H1 (cell line): Measurements from ENCODE around the gene RNF183. TPM values are rescaled to one million over a fixed set of nuclear protein-coding genes. Genes with fewer than 3 reads are reported as not detected.

Source experiments
- CTCF ChIA-PET: fragments of 300-600 bp; sonication (Branson Sonifier 250); formaldehyde crosslinking; loops from one replicate; lab custom pipeline; 2021; ENCODE audit not compliant: partially characterized antibody; lab: Charles Lee
- POLR2A ChIA-PET: fragments of 300-600 bp; sonication (Branson Sonifier 250); formaldehyde crosslinking; loops from one replicate; lab custom pipeline; 2021; ENCODE audit warnings: inconsistent platforms; ENCODE audit not compliant: partially characterized antibody; lab: Charles Lee
- DNase-seq, 2 experiments: peaks; one replicate each; pipeline versions ENCODE4 v3.0.0 to v3.0.0-alpha.2; 2010 to 2022; ENCODE audit warnings: low spot score in 2 of 2, low read depth in 1 of 2, mixed read lengths in 1 of 2
- FAIRE-seq: peaks from 2 replicates; lab custom pipeline; 2011; peaks lifted over from hg19 to GRCh38; lab: Jason Lieb, UNC
- H2AFZ ChIP-seq: 2 replicates; pipeline ENCODE4 v1.8.1; 2012; ENCODE audit warnings: low read length, inconsistent platforms
- H2AK5ac ChIP-seq: 2 replicates; pipeline ENCODE4 v1.6.1; 2013; ENCODE audit warnings: low read depth, low read length
- H2BK120ac ChIP-seq: replicated peaks from 2 replicates; pipeline ENCODE3; 2013; ENCODE audit warnings: low read depth, low read length, inconsistent platforms
- H2BK12ac ChIP-seq: 2 replicates; pipeline ENCODE4 v1.6.1; 2013; ENCODE audit warnings: low read depth, low read length
- H2BK15ac ChIP-seq: 2 replicates; pipeline ENCODE4 v1.6.1; 2013; ENCODE audit warnings: low read length
- H2BK20ac ChIP-seq: 2 replicates; pipeline ENCODE4 v1.6.1; 2013; ENCODE audit warnings: low read length
- H2BK5ac ChIP-seq: 2 replicates; pipeline ENCODE4 v1.6.1; 2013; ENCODE audit warnings: low read depth, low read length
- H3K14ac ChIP-seq: 2 replicates; pipeline ENCODE4 v1.6.1; 2013; ENCODE audit warnings: inconsistent platforms; ENCODE audit not compliant: insufficient read length
- H3K18ac ChIP-seq: 2 replicates; pipeline ENCODE4 v1.6.1; 2013; ENCODE audit warnings: low read length; ENCODE audit errors: extremely low read depth
- H3K23ac ChIP-seq: 2 replicates; pipeline ENCODE4 v1.6.1; 2013; ENCODE audit warnings: inconsistent platforms; ENCODE audit not compliant: insufficient read length
- H3K23me2 ChIP-seq: 2 replicates; pipeline ENCODE4 v1.6.1; 2013; ENCODE audit warnings: low read depth, low read length
- H3K27ac ChIP-seq: 2 replicates; pipeline ENCODE4 v1.6.1; 2011; ENCODE audit warnings: low read depth, low read length, inconsistent platforms
- H3K27me3 ChIP-seq, 4 experiments: replicated peaks in 1 of 4; 1 replicate in 1 of 4; 2 replicates in 3 of 4; pipeline versions ENCODE4 v1.6.1 to v1.8.1; 2011 to 2013; ENCODE audit warnings: low read length in 3 of 4, mild to moderate bottlenecking in 3 of 4, inconsistent platforms in 2 of 4, mixed read lengths in 2 of 4, moderate library complexity in 1 of 4; ENCODE audit not compliant: control insufficient read depth in 3 of 4, insufficient read depth in 3 of 4; ENCODE audit errors: extremely low read depth in 1 of 4
- H3K36me3 ChIP-seq, 4 experiments: 2 replicates each; pipeline versions ENCODE4 v1.6.1 to v1.8.1; 2011 to 2013; ENCODE audit warnings: mild to moderate bottlenecking in 4 of 4, low read length in 3 of 4, moderate library complexity in 2 of 4, control low read depth in 1 of 4, inconsistent platforms in 1 of 4; ENCODE audit not compliant: insufficient read depth in 4 of 4, control insufficient read depth in 2 of 4
- H3K4ac ChIP-seq: replicated peaks from 2 replicates; pipeline ENCODE3; 2013; ENCODE audit warnings: low read length, low read depth, mixed read lengths, inconsistent platforms; ENCODE audit not compliant: insufficient read length
- H3K4me1 ChIP-seq, 4 experiments: replicated peaks in 1 of 4; 1 replicate in 1 of 4; 2 replicates in 3 of 4; pipeline versions ENCODE4 v1.6.1 to v1.8.1; 2011 to 2013; ENCODE audit warnings: low read length in 3 of 4, inconsistent platforms in 2 of 4, mixed read lengths in 1 of 4; ENCODE audit not compliant: insufficient read depth in 4 of 4, control insufficient read depth in 3 of 4
- H3K4me2 ChIP-seq, 2 experiments: 2 replicates each; pipeline versions ENCODE4 v1.6.1 to v1.8.1; 2011 to 2013; ENCODE audit warnings: low read depth in 2 of 2, low read length in 2 of 2, control low read depth in 1 of 2, inconsistent platforms in 1 of 2, mild to moderate bottlenecking in 1 of 2; ENCODE audit not compliant: insufficient read depth in 1 of 2
- H3K4me3 ChIP-seq, 4 experiments: fragments of 200-600, 300-600 bp in 1 of 4; sonication (generic), shearing (Covaris generic), sonication (Bioruptor Twin) in 1 of 4; 2 replicates each; pipeline versions ENCODE4 v1.5.1 to v1.8.1; 2011 to 2016; ENCODE audit warnings: low read length in 4 of 4, low read depth in 3 of 4, control low read depth in 2 of 4, inconsistent platforms in 2 of 4, mild to moderate bottlenecking in 2 of 4, mixed read lengths in 1 of 4, moderate library complexity in 1 of 4; ENCODE audit not compliant: insufficient read depth in 2 of 4; ENCODE audit errors: extremely low read depth in 1 of 4
- H3K56ac ChIP-seq: replicated peaks from 2 replicates; pipeline ENCODE3; 2013; ENCODE audit warnings: low read depth, mild to moderate bottlenecking, mixed read lengths, low read length, inconsistent platforms; ENCODE audit not compliant: insufficient read length
- H3K79me1 ChIP-seq: 2 replicates; pipeline ENCODE4 v1.6.1; 2013; ENCODE audit warnings: low read depth, low read length, control low read depth
- H3K79me2 ChIP-seq, 2 experiments: 2 replicates each; pipeline versions ENCODE4 v1.6.1 to v1.8.1; 2012 to 2013; ENCODE audit warnings: low read length in 2 of 2, mild to moderate bottlenecking in 2 of 2, inconsistent platforms in 1 of 2; ENCODE audit not compliant: insufficient read depth in 2 of 2, control insufficient read depth in 1 of 2
- H3K9ac ChIP-seq, 4 experiments: replicated peaks in 1 of 4; 1 replicate in 1 of 4; 2 replicates in 3 of 4; pipeline versions ENCODE4 v1.6.1 to v1.8.1; 2011 to 2013; ENCODE audit warnings: low read depth in 3 of 4, low read length in 3 of 4, control low read depth in 2 of 4, mild to moderate bottlenecking in 2 of 4, moderate library complexity in 2 of 4, inconsistent platforms in 1 of 4; ENCODE audit errors: extremely low read depth in 1 of 4
- H3K9me3 ChIP-seq, 2 experiments: 2 replicates each; pipeline versions ENCODE4 v1.6.1 to v1.8.1; 2012 to 2013; ENCODE audit warnings: mild to moderate bottlenecking in 2 of 2, moderate library complexity in 2 of 2, control low read depth in 1 of 2, inconsistent platforms in 1 of 2, low read depth in 1 of 2, low read length in 1 of 2, mixed read lengths in 1 of 2; ENCODE audit not compliant: insufficient read depth in 2 of 2
- H4K20me1 ChIP-seq, 2 experiments: replicated peaks in 1 of 2; 2 replicates each; pipeline versions ENCODE3 to v1.8.1; 2011 to 2013; ENCODE audit warnings: inconsistent platforms in 2 of 2, low read length in 2 of 2, mild to moderate bottlenecking in 1 of 2; ENCODE audit not compliant: insufficient read depth in 2 of 2, control insufficient read depth in 1 of 2
- H4K5ac ChIP-seq: 2 replicates; pipeline ENCODE4 v1.6.1; 2013; ENCODE audit warnings: low read length, low read depth, mixed read lengths, inconsistent platforms; ENCODE audit not compliant: insufficient read length
- H4K8ac ChIP-seq: 2 replicates; pipeline ENCODE4 v1.8.0; 2013; ENCODE audit warnings: mild to moderate bottlenecking, moderate library complexity, low read length, inconsistent platforms; ENCODE audit not compliant: insufficient read depth; ENCODE audit errors: extremely low read depth
- H4K91ac ChIP-seq: replicated peaks from 2 replicates; pipeline ENCODE3; 2013; ENCODE audit warnings: low read length, mixed read lengths, inconsistent platforms; ENCODE audit not compliant: insufficient read length
- ASH2L ChIP-seq: fragments of 200-600, 300-600 bp; sonication (generic); IDR thresholded peaks from one replicate; pipeline ENCODE4 v1.7.1; 2017; ENCODE audit warnings: low read length
- CBX8 ChIP-seq: fragments of 300-800, 300-1000 bp; sonication (generic); IDR thresholded peaks from 2 replicates; pipeline ENCODE4 v1.7.1; 2016; ENCODE audit warnings: low read depth, low read length, borderline replicate concordance
- CHD1 ChIP-seq: IDR thresholded peaks from 2 replicates; pipeline ENCODE4 v1.6.1; 2012; ENCODE audit warnings: low read depth, low read length, improper control_type of control experiment
- CHD2 ChIP-seq: IDR thresholded peaks from 2 replicates; pipeline ENCODE4 v1.6.1; 2012; ENCODE audit warnings: low read length, improper control_type of control experiment
- CTBP2 ChIP-seq: IDR thresholded peaks from 2 replicates; pipeline ENCODE4 v1.7.0; 2011; ENCODE audit warnings: borderline replicate concordance, mild to moderate bottlenecking, moderate library complexity, mixed read lengths, low read length; ENCODE audit not compliant: insufficient read depth, insufficient read length
- EP300 ChIP-seq, 2 experiments: IDR thresholded peaks; 1 replicate in 1 of 2; 2 replicates in 1 of 2; pipeline ENCODE4 v1.6.1; 2011 to 2012; ENCODE audit warnings: low read depth in 2 of 2, low read length in 2 of 2, mild to moderate bottlenecking in 2 of 2, borderline replicate concordance in 1 of 2, inconsistent platforms in 1 of 2, moderate library complexity in 1 of 2
- HDAC6 ChIP-seq: IDR thresholded peaks from one replicate; pipeline ENCODE4 v1.7.1; 2012; ENCODE audit warnings: low read depth, mild to moderate bottlenecking, inconsistent platforms, low read length, moderate library complexity
- RNF2 ChIP-seq: fragments of 200-900, 300-1000 bp; sonication (generic); IDR thresholded peaks from 2 replicates; pipeline ENCODE4 v1.7.1; 2016; ENCODE audit warnings: borderline replicate concordance, low read depth, mild to moderate bottlenecking, antibody characterized with exemption, low read length; ENCODE audit not compliant: poor library complexity, severe bottlenecking; ENCODE audit errors: missing control alignments
- SIRT6 ChIP-seq: IDR thresholded peaks from one replicate; pipeline ENCODE4 v1.7.1; 2012; ENCODE audit warnings: low read length, inconsistent platforms
- SP4 ChIP-seq: IDR thresholded peaks from 2 replicates; pipeline ENCODE4 v1.6.1; 2012; ENCODE audit warnings: low read length, inconsistent platforms
- TBP ChIP-seq: IDR thresholded peaks from 2 replicates; pipeline ENCODE4 v1.6.1; 2011; ENCODE audit warnings: low read depth, low read length, improper control_type of control experiment
- TCF12 ChIP-seq: IDR thresholded peaks from 2 replicates; pipeline ENCODE4 v1.6.1; 2011; ENCODE audit warnings: low read depth, mild to moderate bottlenecking, low read length
- WGBS, 2 experiments: shearing (Covaris generic) in 1 of 2; methylation state at CpG; one replicate each; pipeline versions ENCODE4 v1.1.6 to v1.1.7; 2013 to 2015; ENCODE audit warnings: low lambda C conversion rate in 2 of 2, mixed read lengths in 2 of 2, inconsistent platforms in 1 of 2, low coverage in 1 of 2, missing lambda C conversion rate in 1 of 2; ENCODE audit not compliant: insufficient replicate concordance in 2 of 2, insufficient coverage in 1 of 2, insufficient read length in 1 of 2; ENCODE audit errors: extremely low coverage in 1 of 2, missing lambda C conversion rate in 1 of 2; 5-methylcytosine and 5-hydroxymethylcytosine counted together
- polyA plus RNA-seq, 7 experiments: library from polyadenylated mRNA; depleted of rRNA in 3 of 7; stranded (reverse) in 5 of 7; unstranded in 2 of 7; fragments of >200 nt in 5 of 7; fragments of 200-250 nt in 2 of 7; gene quantifications; 1 replicate in 5 of 7; 2 replicates in 1 of 7; 4 replicates in 1 of 7; pipeline versions ENCODE4 v1.2.1 to v1.2.3, GENCODE V29; 2011 to 2013; ENCODE audit warnings: missing spikeins in 2 of 7, mixed read lengths in 2 of 7
- total RNA-seq: library from RNA; stranded (reverse); fragmentation: NEBNext Ultra II Directional; extraction: Animal tissue kit (Norgen Biotek cat#: 25700); gene quantifications from 2 replicates; pipeline ENCODE4 v1.2.1, GENCODE V29; 2021

The RNF183 gene
- total and polyA plus RNA-seq, 2 of the 8 experiments (the other 6 are each of a cell fraction or from before 2014, with no cell fraction given): 0.15 TPM; not detected in 1

GRCh38 chr9:113345190-113345589 is 42.0 kb upstream of the RNF183 start:
- no peaks in the 10 kb centered on the region for H3K36me3 ChIP-seq
- no peaks in the 10 kb centered on the region for H3K79me2 ChIP-seq
- H3K9ac ChIP-seq: no peak overlapping the region
- H4K20me1 ChIP-seq: no peaks in the 10 kb centered on the region
- no peaks in the 10 kb centered on the region for H3K79me1 ChIP-seq
- no peak overlapping the region for H2BK5ac ChIP-seq
- H3K23ac ChIP-seq: no peak overlapping the region
- H3K4me3 ChIP-seq: no peak overlapping the region
- DNase-seq (no peak), FAIRE-seq (no peak)
- no peak overlapping the region for H3K14ac ChIP-seq
- H3K27me3 ChIP-seq: peaks cover 0 to 10% (median 5%) of the 10 kb centered on the region in 4 experiments; a peak in 5 of 7 replicates
- H4K8ac ChIP-seq: no peak overlapping the region
- no peak overlapping the region for H2BK20ac ChIP-seq
- no peak overlapping the region for H2AK5ac ChIP-seq
- H4K91ac ChIP-seq: no peak overlapping the region
- H2BK15ac ChIP-seq: no peak overlapping the region
- WGBS, 2 experiments: 91% methylated on average over 2 of the region's 2 CpGs; no CpG with 5 or more reads in 1 of the 2 experiments
- H4K5ac ChIP-seq: no peak overlapping the region
- peaks cover 3 to 5% (median 4%) of the 10 kb centered on the region in 4 experiments for H3K4me1 ChIP-seq
- ChIA-PET CTCF (interaction anchor here (0.7 to 1.8 kb wide), 4 partner anchors 26 to 70 kb away, joined by 3 to 4 read pairs (median 3); partner anchors contain the start of gene CDC26), POLR2A (interaction anchor here (0.6 kb wide), 1 partner anchor 12 kb away, joined by 4 read pairs; no protein-coding TSS in a partner anchor)
- no peak overlapping the region for H2BK120ac ChIP-seq
- H2AFZ ChIP-seq: no peak overlapping the region
- H2BK12ac ChIP-seq: no peak overlapping the region
- H3K27ac ChIP-seq: no peak overlapping the region
- no peak overlapping the region for H3K18ac ChIP-seq
- no peak for TF ChIP-seq TBP
- TF ChIP-seq SIRT6: no peak
- no peak for TF ChIP-seq RNF2
- TF ChIP-seq CHD1: no peak
- TF ChIP-seq CBX8: no peak
- TF ChIP-seq CHD2: no peak
- TF ChIP-seq CTBP2: no peak
- TF ChIP-seq SP4: no peak
- TF ChIP-seq ASH2L: no peak
- TF ChIP-seq HDAC6: no peak
- TF ChIP-seq EP300 (IDR thresholded peaks at IDR 0.05; ENCODE audit: borderline replicate concordance in 1 of 2, low read depth in 2 of 2, low read length in 2 of 2): no peak
- TF ChIP-seq TCF12: no peak
- H3K9me3 ChIP-seq: no peaks in the 10 kb centered on the region
- H3K56ac ChIP-seq: no peak overlapping the region
- H3K4ac ChIP-seq: no peak overlapping the region
- H3K4me2 ChIP-seq: no peak overlapping the region
- H3K23me2 ChIP-seq: peaks cover 14% of the 10 kb centered on the region
